HG03457 (cell line): ENCODE data around the gene ZPBP.

ENCODE experiments used
- ATAC-seq: cut with Tn5 transposase; IDR thresholded peaks from one replicate; pipeline ENCODE4 v1.9.1; 2021; ENCODE audit warnings: moderate number of reproducible peaks; ENCODE audit not compliant: unreplicated experiment

ZPBP gene

GRCh38 chr7:50092579-50093491 lies at the start of gene ZPBP:
ZPBP (minus strand) TSS chr7:50093246; CDS start chr7:50093194, 52 bp downstream.
- peak; percentile 75 for ATAC-seq

GRCh38 chr7:50142425-50143017 lies 49.5 kb upstream of the ZPBP start:
- no peak for ATAC-seq

GRCh38 chr7:50141854-50142253 lies 48.8 kb upstream of the ZPBP start:
- ATAC-seq: no peak

GRCh38 chr7:50141131-50141530 lies 48.1 kb upstream of the ZPBP start:
- ATAC-seq: no peak

- ATAC-seq: no peak
Observed at GRCh38 chr7:50140688-50141087, 47.6 kb upstream of the ZPBP start.

- no peak for ATAC-seq
Observed at GRCh38 chr7:50138101-50138500, 45.1 kb upstream of the ZPBP start.

GRCh38 chr7:50125766-50126165 lies 32.7 kb upstream of the ZPBP start:
- no peak for ATAC-seq

GRCh38 chr7:50121286-50121685 lies 28.2 kb upstream of the ZPBP start:
- ATAC-seq: peak; percentile 70

GRCh38 chr7:50119815-50120637 lies 27.0 kb upstream of the ZPBP start:
- no peak for ATAC-seq

GRCh38 chr7:50112250-50112649 lies 19.2 kb upstream of the ZPBP start:
- ATAC-seq: no peak

GRCh38 chr7:50101873-50102272 lies 8.8 kb upstream of the ZPBP start:
- no peak for ATAC-seq

GRCh38 chr7:50095634-50096033 lies 2.6 kb upstream of the ZPBP start:
- ATAC-seq: no peak

GRCh38 chr7:50088463-50089129 lies 4.5 kb downstream of the ZPBP start:
- no peak for ATAC-seq

- no peak for ATAC-seq
Observed at GRCh38 chr7:50085344-50085743, 7.7 kb downstream of the ZPBP start.

- no peak for ATAC-seq
Observed at GRCh38 chr7:50073093-50073492, 20.0 kb downstream of the ZPBP start.

GRCh38 chr7:50069613-50070012 lies 23.4 kb downstream of the ZPBP start:
- peak; percentile 89 for ATAC-seq

GRCh38 chr7:50068850-50069551 lies 24.0 kb downstream of the ZPBP start:
- peak; percentile 64 for ATAC-seq

- no peak for ATAC-seq
Observed at GRCh38 chr7:50068026-50068425, 25.0 kb downstream of the ZPBP start.

- no peak for ATAC-seq
Observed at GRCh38 chr7:50062951-50063350, 30.1 kb downstream of the ZPBP start.

GRCh38 chr7:50056131-50056530 lies 36.9 kb downstream of the ZPBP start:
- no peak for ATAC-seq
